HG03280 (cell line): ENCODE data around the gene TAF6L.
"Not testable (repeated sequence)": the region's sequence is repeated elsewhere in the genome, so short reads cannot be mapped to it uniquely, and the experiment has no call there.

Experiments
- ATAC-seq: cut with Tn5 transposase; IDR thresholded peaks from one replicate; pipeline ENCODE4 v1.9.1; 2021; ENCODE audit warnings: mild to moderate bottlenecking, moderate library complexity; ENCODE audit not compliant: unreplicated experiment

Gene TAF6L

DNA sequence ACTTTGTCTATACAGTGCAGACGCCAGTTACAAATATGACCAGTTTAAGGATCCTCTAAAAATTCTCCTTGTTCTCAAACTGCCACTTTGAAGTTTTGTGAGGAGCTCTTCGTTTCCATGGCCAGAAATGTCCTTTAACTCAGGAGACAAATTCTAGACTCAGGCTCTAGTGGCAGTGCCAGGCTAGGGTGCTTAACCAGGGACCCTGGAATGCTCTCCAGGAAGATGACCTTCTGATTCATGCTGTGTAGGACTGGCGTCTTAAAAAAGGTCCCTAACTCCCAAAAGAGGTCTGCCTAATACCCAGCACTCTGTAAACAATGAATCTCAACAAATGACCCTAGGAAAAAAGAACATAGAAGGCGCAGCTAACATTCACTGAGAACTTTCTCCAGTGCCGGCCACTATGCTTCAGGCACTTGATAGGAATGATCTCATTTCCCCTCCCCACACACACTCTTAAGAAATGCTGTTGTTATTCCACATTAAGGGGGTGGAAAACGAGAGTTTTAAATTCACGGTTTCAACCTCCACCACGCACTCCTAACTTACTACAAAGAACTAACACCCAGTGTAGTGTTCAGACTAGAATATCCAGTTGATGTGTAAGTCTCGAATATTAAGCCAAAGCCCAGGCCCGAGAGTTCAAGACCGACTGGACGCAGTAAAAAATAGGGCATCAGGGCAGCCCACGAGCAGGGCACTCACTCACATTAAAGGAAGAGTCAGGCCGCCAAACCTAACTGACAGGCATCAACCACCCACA lies 33.3 kb downstream of the TAF6L start:
- ATAC-seq, result no peak

DNA sequence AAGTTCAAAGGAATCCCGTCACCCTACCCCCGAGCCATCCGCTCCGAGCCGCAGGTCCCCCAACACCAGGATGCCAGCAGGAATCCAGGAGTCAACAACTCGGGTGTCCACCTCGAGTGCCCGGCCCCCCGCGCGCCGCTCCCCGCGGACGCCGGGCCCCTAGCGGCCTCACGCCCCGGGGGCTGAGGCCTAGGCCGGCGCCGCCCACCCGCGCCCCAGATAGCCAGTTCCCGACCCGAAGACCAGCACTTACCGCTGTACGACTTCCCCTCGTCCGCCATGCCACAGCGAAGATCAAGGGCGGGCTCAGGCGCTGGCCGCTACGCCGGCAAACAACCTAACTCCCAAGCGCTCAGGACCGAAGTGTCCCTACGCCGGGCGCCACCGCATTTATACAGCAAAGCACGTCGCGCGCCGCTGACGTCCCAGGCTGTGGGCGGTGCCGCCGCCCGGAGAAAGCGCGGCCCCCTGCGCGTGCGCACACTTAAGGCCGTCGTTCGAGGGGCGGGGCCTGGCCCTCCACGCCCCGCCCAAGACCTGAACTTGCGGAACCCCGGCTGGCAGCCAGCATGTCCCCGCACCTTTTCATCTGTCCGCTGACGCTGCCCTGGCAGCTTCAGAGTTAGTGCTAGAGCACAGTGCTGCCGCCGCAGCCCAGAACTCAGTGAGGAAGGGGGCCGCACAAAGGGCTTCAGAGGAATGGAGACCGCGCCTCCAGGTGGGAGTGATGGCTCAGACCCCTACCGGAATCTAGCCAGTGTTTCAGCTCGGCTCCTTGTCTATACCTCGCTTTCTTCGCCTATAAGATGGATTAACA lies 34.1 kb downstream of the TAF6L start, which contains the start of gene NXF1:
NXF1 (minus strand) TSS at position 365 of the 817 bp plus-strand sequence; CDS start at position 281, 84 bp downstream.
- peak; percentile 87 for ATAC-seq

DNA sequence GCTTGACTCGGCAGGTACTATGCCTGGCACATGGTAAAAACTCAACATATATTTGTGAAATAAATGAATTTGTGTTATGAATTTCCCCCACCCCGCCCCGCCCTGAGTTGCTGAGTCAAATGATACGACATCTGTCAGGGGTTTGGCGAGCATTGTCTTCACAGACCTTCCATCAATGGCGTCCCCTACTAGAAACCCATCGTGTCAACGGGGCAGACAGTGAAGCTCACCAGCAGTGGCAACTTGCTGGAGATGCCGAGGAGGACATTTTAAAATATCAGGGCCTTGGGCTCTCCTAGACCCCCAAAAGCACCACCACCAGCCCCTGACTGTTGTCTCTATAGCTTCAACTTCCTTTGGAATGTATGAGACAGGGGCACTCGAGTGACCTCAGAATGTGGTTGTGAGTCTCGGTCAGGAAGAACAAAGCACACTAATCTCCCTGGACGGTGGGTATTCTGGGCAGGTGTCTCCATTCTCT lies 34.8 kb downstream of the TAF6L start:
- no peak for ATAC-seq

DNA sequence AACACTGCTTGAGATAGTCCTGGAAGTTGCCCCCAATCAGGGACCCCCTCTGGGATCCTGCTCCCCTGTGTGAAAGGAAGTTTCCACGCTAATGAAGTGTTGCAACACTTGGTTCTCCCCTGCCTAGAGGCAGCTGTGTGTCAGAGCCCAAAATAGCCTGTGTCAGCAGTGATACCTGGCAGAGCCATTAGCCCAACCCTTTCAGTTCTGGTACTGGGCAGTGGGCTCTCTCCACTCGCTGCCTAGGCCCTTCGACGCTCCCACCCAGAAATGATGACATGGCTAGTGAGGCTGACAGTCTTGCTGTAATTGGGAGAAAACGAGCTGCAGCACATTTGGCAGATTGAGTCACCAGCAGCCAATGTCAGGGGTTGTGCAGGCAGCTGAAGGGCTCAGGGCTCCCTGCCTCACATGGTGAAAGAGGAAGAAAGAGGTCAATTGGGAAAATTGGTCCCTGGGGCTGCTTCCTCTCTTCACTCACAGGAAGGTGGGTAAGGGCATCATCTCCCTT lies 35.5 kb downstream of the TAF6L start:
- ATAC-seq, result no peak

DNA sequence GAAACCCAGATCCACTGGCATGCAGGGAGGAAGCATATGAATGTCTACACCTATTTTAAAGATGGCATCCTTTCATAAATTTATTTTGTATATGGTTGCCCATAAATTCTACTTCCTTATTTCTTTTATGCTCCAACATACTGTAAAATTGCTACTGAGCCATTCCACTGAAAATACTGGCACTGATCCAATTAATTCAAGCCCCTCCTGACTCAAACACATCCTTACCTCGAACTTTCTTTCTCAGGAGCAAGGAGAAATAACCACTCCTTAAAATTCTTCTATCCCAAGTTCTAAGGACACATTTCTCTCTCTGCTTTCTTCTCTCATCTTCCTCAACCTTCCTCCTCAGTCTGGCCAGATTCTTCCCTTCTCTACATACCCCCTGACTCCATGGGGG lies 39.6 kb downstream of the TAF6L start:
- ATAC-seq, result no peak

DNA sequence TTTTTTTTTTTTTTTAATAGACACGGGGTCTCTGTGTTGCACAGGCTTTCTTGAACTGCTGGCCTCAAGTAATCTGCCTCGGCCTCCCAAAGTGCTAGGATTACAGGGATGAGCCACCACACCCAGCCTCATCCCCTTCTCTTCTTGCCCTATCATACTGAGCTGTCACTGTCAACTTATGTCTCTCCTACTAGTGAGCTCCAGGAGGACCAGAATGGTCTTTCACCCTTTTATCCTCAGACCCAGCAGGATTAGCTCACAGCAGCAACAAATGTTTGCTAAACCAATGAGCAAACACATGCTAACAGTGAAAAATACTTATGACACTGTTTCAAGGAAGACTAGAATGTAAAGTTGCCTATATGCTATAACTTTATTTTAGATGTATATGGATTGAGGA lies 40.5 kb downstream of the TAF6L start:
- ATAC-seq, result no peak

DNA sequence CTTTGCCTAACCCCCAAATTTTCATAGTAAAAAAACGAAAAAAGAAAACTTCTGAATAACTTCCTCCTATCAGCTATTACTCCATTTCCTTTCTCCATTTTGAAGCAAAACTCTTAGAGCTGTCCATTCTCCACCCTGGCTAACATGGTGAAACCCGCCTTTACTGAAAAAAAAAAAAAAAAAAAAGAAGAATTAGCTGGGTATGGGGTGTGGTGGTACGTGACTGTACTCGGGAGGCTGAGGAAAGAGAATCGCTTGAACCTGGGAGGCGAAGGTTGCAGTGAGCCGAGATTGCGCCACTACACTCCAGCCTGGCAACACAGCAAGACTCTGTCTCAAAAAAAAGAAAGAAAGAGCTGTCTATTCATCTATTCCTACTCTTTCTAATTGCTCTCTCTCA lies 45.4 kb downstream of the TAF6L start:
- no peak for ATAC-seq

DNA sequence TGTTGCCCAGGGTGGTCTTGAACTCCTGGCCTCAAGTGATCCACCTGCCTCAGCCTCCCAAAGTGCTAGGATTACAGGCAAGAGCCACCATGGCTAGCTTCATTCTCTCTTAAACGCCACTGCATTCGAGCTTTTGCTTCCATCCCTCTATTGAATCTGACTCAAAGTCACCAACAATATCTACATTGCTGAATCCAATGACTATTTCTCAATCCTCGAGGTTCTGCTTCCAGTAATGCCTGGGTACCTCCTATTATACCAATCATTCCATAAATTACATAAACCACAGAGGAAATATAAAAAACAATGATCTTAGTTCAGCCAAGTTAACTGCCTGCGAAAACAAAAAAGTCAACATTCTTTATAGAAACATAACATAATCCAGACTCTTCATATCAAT lies 45.9 kb downstream of the TAF6L start:
- ATAC-seq, result no peak

DNA sequence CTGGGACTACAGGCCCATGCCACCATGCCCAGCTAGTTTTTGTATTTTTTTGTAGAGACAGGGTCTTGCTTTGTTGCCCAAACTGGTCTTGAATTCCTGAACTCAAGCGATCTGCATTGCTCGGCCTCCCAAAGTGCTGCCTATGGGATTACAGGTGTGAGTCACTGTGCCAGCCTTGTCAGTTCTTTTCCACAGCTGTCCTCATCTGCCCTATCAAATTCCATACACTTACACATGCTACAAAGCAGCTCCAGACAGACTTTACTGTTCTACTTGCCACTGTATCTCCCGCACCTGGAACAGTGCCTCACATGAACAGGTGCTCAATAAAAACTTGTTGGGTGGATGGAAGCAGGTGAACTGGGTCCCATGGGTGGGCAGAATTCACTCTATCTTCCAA lies 52.5 kb downstream of the TAF6L start:
- ATAC-seq, result no peak

DNA sequence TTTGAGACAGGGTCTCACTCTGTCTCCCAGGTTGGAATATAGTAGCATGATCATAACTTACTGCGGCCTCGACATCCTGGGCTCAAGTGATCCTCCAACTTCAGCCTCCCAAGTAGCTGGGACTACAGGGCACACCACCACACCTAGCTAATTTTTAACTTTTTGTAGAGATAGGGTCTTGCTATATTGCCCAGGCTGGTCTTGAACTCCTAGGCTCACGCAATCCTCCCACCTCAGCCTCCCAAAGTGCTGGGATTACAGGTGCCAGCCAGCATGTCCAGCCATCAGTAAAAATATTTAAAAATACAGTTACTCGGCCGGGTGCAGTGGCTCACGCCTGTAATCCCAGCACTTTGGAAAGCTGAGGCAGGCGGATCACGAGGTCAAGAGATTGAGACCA lies 56.9 kb downstream of the TAF6L start:
- ATAC-seq, result not testable (repeated sequence)

DNA sequence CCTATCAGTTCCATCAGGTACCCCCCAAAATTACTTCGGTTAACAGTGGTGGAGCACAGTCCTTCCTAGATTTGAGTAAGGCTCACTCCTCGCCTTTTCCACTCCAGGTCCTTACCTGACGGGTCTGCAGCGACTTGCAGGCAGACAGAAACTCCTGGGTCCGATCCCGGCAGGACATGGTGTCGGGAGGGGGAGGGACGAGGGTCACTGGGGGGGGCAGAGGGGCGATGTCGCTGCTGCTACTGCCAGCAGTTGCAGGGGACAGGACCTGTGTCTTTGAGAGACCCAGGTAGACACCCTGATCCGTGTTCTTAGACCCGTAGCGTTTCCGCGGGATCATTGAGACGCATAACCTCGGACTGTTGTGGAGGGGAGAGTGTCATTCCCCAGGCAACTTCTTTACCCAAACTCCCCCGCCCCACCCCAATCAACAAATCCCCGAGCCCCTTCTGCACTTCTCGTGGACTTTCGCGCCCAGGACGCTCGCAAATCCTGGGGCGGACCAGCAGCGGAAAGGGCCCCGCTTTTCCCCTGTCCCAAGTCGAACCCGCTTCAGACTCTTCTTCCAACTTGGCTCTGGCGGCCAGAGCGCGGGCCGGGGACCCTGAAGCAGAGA lies 59.8 kb downstream of the TAF6L start:
- no peak for ATAC-seq

DNA sequence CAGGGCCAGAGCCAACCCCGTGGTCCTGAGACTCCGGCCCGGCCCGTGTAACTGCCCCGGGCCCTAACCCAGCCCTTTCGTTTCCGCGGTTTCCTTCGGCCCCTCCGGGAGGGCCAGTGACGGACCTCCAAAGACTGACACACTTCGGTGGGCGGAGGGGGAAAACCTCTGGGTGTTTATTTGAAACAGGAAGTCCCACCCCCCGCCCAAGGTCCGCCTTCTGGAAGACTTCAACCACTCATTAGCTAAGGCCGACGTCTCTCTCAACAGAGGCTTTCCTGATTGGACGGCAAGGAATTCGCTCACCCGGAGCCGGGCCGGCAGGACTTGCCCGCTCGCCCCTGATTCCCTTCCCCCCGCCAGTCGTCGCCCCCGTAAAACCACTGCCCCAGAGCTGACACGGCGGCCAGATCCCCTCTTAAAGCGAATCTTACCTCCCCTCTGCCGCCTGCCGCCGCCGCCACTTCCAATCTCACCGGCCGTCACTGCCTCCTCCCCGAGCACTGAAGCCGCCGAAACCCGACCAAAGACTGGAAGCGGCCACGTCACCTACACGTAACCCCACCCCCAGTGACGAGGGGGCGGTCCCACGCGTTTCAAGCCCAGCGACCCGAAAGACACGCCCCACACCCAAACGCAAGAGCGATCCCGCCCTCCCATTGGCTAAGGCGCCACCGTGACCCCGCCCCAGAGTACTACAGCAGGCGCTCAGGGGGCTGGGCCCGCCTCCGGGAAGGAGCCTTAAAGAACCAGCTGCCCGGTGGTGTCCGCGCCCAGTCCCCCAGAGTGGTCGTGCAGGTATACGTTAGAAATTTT lies 60.5 kb downstream of the TAF6L start, which contains the start of gene STX5:
STX5 (minus strand) TSS at position 532 of the 816 bp plus-strand sequence. CDS start 808 bp downstream, outside the sequence.
- ATAC-seq, result peak; percentile 88

DNA sequence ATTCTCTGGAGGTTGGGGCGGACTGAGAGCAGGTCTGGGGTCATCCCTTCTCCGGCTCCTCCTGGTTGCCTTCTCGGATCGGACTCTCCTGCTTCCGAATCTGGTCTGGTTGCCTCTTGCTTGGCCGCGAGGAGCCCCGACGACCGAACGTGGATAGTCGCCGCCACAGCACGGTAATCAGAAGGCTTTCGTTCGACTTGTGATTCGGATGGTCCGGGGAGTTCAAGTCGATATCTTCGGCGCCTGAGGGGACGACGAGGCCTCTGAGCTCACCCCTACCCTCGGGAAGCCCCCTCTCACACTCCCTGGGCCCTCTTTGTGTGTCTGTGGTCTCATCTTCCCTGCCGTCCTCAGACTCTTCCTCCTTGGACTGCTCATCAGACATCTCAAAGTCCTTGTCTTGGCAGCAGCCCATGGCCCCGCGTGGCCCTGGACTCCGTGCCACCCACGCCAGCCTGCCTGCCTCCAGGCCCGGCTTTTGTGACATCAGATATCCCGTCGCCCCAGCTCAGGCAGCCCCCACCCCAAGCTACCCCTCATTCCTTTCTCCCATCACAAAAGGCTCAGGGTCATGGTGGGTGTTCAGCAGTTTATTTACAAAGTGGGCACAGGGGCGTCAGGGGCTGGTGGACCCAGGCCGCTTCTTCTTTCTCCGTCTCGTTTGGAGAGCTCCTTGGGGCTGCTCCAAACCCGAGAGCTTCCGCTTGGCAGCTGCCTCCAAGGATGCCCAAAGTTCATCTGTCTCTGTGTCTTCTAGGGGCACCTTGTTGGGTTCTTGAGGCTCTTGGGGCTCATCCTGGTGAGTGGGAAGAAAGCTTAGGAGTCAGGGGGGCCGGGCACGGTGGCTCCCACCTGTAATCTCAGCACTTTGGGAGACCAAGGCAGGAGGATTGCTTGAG lies 61.4 kb downstream of the TAF6L start, which contains the start of gene TEX54:
TEX54 (minus strand) TSS at position 506 of the 899 bp plus-strand sequence.
- peak; percentile 24 for ATAC-seq

DNA sequence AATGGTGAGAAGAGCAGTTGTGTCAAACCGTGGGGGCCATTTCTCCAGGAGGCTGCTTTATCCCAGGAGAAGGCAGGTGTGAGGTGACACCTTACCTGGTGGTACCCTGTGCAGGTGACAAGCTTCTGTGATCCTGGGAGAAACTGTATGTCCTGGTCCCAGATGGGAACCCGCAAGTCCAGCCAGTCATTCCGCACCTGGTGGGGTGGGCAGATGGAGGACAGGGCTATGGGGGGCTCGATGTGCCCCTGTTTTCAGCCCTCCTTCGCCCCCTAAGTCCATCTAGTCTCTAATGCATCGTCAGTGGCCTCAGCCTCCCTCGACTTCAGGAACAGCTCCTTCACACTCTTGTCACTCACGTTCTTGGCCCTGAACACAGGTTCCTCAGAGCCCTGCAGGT lies 64.1 kb downstream of the TAF6L start:
- no peak for ATAC-seq
